Measurements from ENCODE around the gene MYOZ2. TPM values are rescaled to one million over a fixed set of nuclear protein-coding genes. Genes with fewer than 3 reads are reported as not detected.

The MYOZ2 gene
- total and polyA plus RNA-seq, 3 donors from 2014 or later = 2.8 to 4.3 (median 3.2) TPM

- Histone ChIP-seq H3K9me3 (no peaks in the 10 kb centered on the region), H3K4me1 (no peaks in the 10 kb centered on the region), H3K4me3 (no peak overlapping the region), H3K27me3 (no peaks in the 10 kb centered on the region), H3K27ac (no peak overlapping the region), H3K36me3 (ENCODE audit: low read depth, missing control alignments) (no peaks in the 10 kb centered on the region)
- intact Hi-C loops (cut with DNase I; ENCODE audit: low total_unique reads) = no loop called here
- TF ChIP-seq POLR2A (IDR thresholded peaks at IDR 0.05) (no peak), CTCF (IDR thresholded peaks at IDR 0.05) (no peak)
- 82 to 91% methylated on average over 4 of the region's 4 CpGs for WGBS, 2 donors
- DNase-seq = no peak
These were observed 30.9 kb upstream of the MYOZ2 start for GRCh38 chr4:119104644-119105273.

GRCh38 chr4:119105605-119106004 is 30.0 kb upstream of the MYOZ2 start:
- no peaks in the 10 kb centered on the region for H3K4me1 ChIP-seq
- intact Hi-C loops (cut with DNase I; ENCODE audit: low total_unique reads) = no loop called here

GRCh38 chr4:119106036-119107000 is 29.3 kb upstream of the MYOZ2 start:
- no peak overlapping the region for H3K4me3 ChIP-seq
- no peak for DNase-seq
- intact Hi-C loops (cut with DNase I; ENCODE audit: low total_unique reads) = no loop called here
- no peak for TF ChIP-seq POLR2A (IDR thresholded peaks at IDR 0.05)
- TF ChIP-seq CTCF (IDR thresholded peaks at IDR 0.05) = no peak
- H3K27me3 ChIP-seq = no peaks in the 10 kb centered on the region
- H3K27ac ChIP-seq = no peak overlapping the region
- H3K9me3 ChIP-seq = no peaks in the 10 kb centered on the region
- 69 to 87% methylated on average over 4 of the region's 4 CpGs for WGBS, 2 donors
- H3K36me3 ChIP-seq (ENCODE audit: low read depth, missing control alignments) = no peaks in the 10 kb centered on the region
- H3K4me1 ChIP-seq = no peaks in the 10 kb centered on the region

More at GRCh38 chr4:119105605-119106004, 30.0 kb upstream of the MYOZ2 start:
- TF ChIP-seq POLR2A (IDR thresholded peaks at IDR 0.05) (no peak), CTCF (IDR thresholded peaks at IDR 0.05) (no peak)
- H3K36me3 ChIP-seq (ENCODE audit: low read depth, missing control alignments) = no peaks in the 10 kb centered on the region
- no peak overlapping the region for H3K4me3 ChIP-seq
- no peaks in the 10 kb centered on the region for H3K9me3 ChIP-seq
- no peak overlapping the region for H3K27ac ChIP-seq
- no peak for DNase-seq
- no peaks in the 10 kb centered on the region for H3K27me3 ChIP-seq
- WGBS, 2 donors = 91 to 93% methylated on average over 1 of the region's 1 CpG

GRCh38 chr4:119110121-119110520 is 25.5 kb upstream of the MYOZ2 start:
- no peak overlapping the region for H3K27ac ChIP-seq
- H3K36me3 ChIP-seq (ENCODE audit: low read depth, missing control alignments) = no peaks in the 10 kb centered on the region
- intact Hi-C loops (cut with DNase I; ENCODE audit: low total_unique reads) = no loop called here
- no peaks in the 10 kb centered on the region for H3K9me3 ChIP-seq
- 72 to 75% methylated on average over 2 of the region's 2 CpGs for WGBS, 2 donors
- no peak overlapping the region for H3K4me3 ChIP-seq
- DNase-seq = no peak
- no peaks in the 10 kb centered on the region for H3K27me3 ChIP-seq
- H3K4me1 ChIP-seq = no peaks in the 10 kb centered on the region
- TF ChIP-seq CTCF (IDR thresholded peaks at IDR 0.05) (no peak), POLR2A (IDR thresholded peaks at IDR 0.05) (no peak)
